DMS 273 treated with DMSO at 0.1 percent for 48 hours (cell line): ENCODE results near the gene CEACAM18.

Experiments
- DNase-seq: peaks from one replicate; lab custom pipeline; 2025; lab: John Stamatoyannopoulos, UW

Gene CEACAM18

DNA sequence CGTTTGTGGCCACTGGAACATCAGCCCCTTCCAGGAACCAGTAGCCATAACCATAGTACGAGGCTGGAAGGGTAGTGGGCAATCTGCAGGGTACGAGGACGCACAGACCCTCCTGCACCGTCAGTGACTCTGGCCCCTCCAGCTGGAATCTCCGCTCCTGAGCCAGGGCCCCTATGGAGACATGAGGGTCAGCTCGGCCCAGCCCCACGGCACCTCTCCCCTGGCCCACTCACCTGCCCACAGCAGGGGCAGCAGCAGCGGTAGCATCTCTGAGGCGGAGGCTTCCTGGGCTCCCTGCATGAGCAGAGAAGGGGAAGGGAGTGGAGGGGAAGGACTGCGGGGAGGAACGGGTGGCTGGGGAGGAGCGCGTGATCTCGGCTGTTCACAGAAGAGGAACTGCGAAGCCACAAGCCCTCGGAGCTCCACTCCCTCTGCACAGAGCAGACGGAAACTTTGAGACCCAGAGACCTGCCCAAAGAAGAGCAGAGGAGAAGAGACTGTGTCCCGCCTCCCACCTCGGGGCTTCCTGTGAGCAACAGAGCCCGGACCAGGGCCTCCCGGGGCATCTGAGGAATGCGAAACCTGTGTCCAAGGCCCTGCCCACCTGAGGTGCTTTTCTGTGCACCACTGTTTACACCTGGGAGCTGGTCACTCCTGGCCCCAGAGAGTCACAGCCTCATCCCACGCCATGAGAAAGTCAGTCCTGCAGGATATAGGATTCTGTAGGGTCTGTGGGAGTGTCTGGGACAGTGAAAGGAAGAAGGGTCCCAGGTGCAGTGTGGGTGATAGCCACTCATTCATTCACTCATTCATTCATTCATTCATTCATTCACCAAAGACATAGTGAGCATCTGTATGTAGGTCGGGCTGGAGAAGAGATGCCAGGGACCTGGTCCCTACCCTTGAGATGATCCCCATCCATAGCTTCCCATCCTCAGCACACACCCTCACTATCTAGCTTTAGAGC is 53.3 kb downstream of the CEACAM18 start, which contains the start of gene SIGLEC6:
Gene SIGLEC6 (minus strand): TSS at position 322 of the 967 bp plus-strand sequence. CDS start 22 bp downstream, at position 300.
- DNase-seq, result no peak

DNA sequence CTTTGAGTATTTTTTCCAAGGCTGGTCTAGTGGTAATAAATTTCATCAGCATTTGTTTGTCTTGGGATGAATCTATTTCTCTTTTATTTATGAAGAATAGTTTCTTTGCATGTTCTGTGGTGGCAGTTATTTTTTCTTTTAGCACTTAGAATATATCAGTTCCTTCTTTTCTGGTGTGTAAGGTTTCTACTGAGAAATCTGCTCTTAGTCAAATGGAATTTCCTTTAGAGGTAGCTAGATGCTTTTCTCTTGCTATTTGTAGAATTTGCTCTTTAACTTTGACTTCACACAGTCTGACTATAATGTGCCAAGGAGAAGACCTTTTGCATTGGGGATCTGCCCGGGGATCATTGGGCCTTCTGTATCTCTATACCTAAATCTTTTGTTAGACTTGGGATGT is 57.2 kb downstream of the CEACAM18 start:
- DNase-seq, result no peak

GRCh38 chr19:51539821-51540366 is 61.6 kb downstream of the CEACAM18 start:
- DNase-seq, result no peak
